ENCODE data around the gene IQCE. TPM values are rescaled to one million over a fixed set of nuclear protein-coding genes. Genes with fewer than 3 reads are reported as not detected.

IQCE gene
- total RNA-seq, 1 experiment from 2014 or later: 35.8 TPM

- no peak overlapping the region for H2AFZ ChIP-seq
- H4K20me1 ChIP-seq (ENCODE audit: insufficient read depth): no peaks in the 10 kb centered on the region
- H3K4me3 ChIP-seq: no peak overlapping the region
- BruUV-seq (replicated peaks): no TSS peak
- H3K27ac ChIP-seq: no peak overlapping the region
- intact Hi-C loops (cut with micrococcal nuclease; ENCODE audit: unreplicated experiment): no loop called here
- no peak overlapping the region for H3K4me2 ChIP-seq
- H3K36me3 ChIP-seq (ENCODE audit: low read depth): no peaks in the 10 kb centered on the region
- TF ChIP-seq CTCF (conservative IDR thresholded peaks at IDR 0.05) (no peak), EZH2 (IDR thresholded peaks at IDR 0.05; ENCODE audit: low read depth) (no peak)
- no peaks in the 10 kb centered on the region for H3K9me2 ChIP-seq (ENCODE audit: insufficient read depth)
- DNase-seq: no peak
- no peaks in the 10 kb centered on the region for H3K9me3 ChIP-seq (ENCODE audit: insufficient read depth, low read depth)
- POLR2A ChIA-PET (ENCODE audit: unreplicated experiment): no interaction called here
- H3K4me1 ChIP-seq (replicated peaks; ENCODE audit: insufficient read depth): no peaks in the 10 kb centered on the region
- no peaks in the 10 kb centered on the region for H3K79me2 ChIP-seq (ENCODE audit: low read depth)
- no peaks in the 10 kb centered on the region for H3K27me3 ChIP-seq (ENCODE audit: insufficient read depth, low read depth)
- CTCF ChIA-PET: interaction anchor here (0.6 kb wide), 2 partner anchors 21 to 87 kb away, joined by 5 to 9 read pairs; no protein-coding TSS in a partner anchor
- H3F3A ChIP-seq (ENCODE audit: insufficient read depth, low read depth): no peaks in the 10 kb centered on the region
Observed at GRCh38 chr7:2575046-2575732, 16.4 kb downstream of the IQCE start.

DNA sequence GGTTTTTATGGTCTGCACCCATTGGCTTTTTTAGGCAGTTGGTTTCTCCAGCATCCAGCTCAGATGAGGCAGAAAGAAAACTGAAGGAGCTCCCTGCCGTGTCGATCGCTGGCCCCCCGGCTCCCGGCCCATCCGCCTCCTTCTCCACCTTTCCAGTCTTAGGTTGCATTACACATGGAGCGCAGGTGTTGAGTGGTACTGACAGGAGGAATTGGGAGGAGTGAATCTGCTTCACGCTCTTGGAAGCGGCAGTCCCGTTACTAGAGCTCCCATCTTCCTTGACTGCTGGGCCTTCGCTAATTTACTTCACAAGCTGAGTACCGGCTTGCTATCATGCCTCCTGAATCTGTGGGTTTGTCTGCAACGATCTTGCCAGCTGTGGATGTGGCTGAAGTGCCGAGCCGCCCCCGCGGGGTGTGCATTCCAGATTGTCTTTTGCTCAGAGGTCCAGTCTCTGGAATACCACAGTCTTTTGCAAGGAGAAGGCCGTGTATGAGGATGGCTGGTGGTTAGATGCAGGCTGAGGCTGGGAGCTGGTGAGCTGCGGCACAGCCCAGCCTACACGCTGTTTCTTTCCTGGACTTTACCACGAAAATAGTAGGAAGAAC is 17.1 kb downstream of the IQCE start:
- TF ChIP-seq EZH2 (IDR thresholded peaks at IDR 0.05; ENCODE audit: low read depth): no peak
- H3K79me2 ChIP-seq (ENCODE audit: low read depth): no peaks in the 10 kb centered on the region

DNA sequence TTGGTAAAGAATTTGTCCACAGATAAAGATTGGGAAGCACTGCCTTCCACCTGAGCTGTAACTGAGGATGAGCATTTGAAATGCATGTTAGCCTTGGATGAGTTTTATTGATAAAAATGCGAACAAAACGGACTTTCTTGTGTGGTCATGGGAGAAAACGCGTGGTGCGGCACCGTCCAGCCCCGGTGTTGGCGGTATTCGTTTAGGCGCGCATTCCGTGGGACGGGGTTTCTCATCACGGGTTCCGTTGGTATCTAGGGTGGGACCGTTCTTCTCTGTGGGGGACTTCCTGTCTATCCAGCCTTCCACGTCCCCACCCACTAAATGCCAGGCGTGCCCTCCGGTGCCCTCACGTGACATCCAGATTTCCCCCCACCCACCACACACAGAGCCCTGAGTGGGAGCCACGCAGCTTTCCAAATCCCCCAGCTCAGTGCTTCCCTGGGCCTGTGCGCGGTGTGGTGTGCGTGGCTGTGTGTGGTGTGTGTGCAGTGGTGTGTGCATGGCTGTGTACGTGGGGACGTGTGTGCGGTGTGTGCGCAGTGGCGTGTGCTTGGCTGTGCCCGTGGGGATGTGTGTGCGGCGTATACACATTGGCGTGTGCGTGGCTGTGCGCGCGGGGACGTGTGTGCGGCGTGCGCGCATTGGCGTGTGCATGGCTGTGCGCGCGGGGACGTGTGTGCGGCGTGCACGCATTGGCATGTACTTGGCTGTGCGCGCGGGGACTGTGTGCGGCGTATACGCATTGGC is 18.1 kb downstream of the IQCE start:
- Histone ChIP-seq H3K9me2 (ENCODE audit: insufficient read depth) (no peaks in the 10 kb centered on the region), H3K4me3 (no peak overlapping the region), H2AFZ (no peak overlapping the region), H3K27ac (no peak overlapping the region), H4K20me1 (ENCODE audit: insufficient read depth) (no peaks in the 10 kb centered on the region), H3K4me2 (no peak overlapping the region), H3K36me3 (ENCODE audit: low read depth) (no peaks in the 10 kb centered on the region), H3K79me2 (ENCODE audit: low read depth) (no peaks in the 10 kb centered on the region), H3K9me3 (ENCODE audit: insufficient read depth, low read depth) (no peaks in the 10 kb centered on the region), H3F3A (ENCODE audit: insufficient read depth, low read depth) (no peaks in the 10 kb centered on the region), H3K27me3 (ENCODE audit: insufficient read depth, low read depth) (no peaks in the 10 kb centered on the region), H3K4me1 (replicated peaks; ENCODE audit: insufficient read depth) (no peaks in the 10 kb centered on the region)
- ChIA-PET CTCF (no interaction called here), POLR2A (ENCODE audit: unreplicated experiment) (no interaction called here)
- no peak for TF ChIP-seq CTCF (conservative IDR thresholded peaks at IDR 0.05)
- no peak for TF ChIP-seq EZH2 (IDR thresholded peaks at IDR 0.05; ENCODE audit: low read depth)
- intact Hi-C loops (cut with micrococcal nuclease; ENCODE audit: unreplicated experiment): no loop called here
- DNase-seq: no peak
- no TSS peak for BruUV-seq (replicated peaks)

More for the DNA sequence above, 17.1 kb downstream of the IQCE start:
- Histone ChIP-seq H3K4me3 (no peak overlapping the region), H3K36me3 (ENCODE audit: low read depth) (no peaks in the 10 kb centered on the region), H3F3A (ENCODE audit: insufficient read depth, low read depth) (no peaks in the 10 kb centered on the region), H2AFZ (no peak overlapping the region), H3K9me3 (ENCODE audit: insufficient read depth, low read depth) (no peaks in the 10 kb centered on the region), H3K4me1 (replicated peaks; ENCODE audit: insufficient read depth) (no peaks in the 10 kb centered on the region), H3K27ac (no peak overlapping the region), H3K4me2 (no peak overlapping the region), H3K27me3 (ENCODE audit: insufficient read depth, low read depth) (no peaks in the 10 kb centered on the region), H3K9me2 (ENCODE audit: insufficient read depth) (no peaks in the 10 kb centered on the region), H4K20me1 (ENCODE audit: insufficient read depth) (no peaks in the 10 kb centered on the region)
- POLR2A ChIA-PET (ENCODE audit: unreplicated experiment): no interaction called here
- intact Hi-C loops (cut with micrococcal nuclease; ENCODE audit: unreplicated experiment): no loop called here
- BruUV-seq (replicated peaks): no TSS peak
- DNase-seq: no peak
- CTCF ChIA-PET: interaction anchor here (0.6 kb wide), 2 partner anchors 22 to 87 kb away, joined by 5 to 9 read pairs; no protein-coding TSS in a partner anchor

Measured in PC-9 (cell line).